Activated naive CD8-positive, alpha-beta T cell treated with anti-CD3 and anti-CD28 coated beads, Interleukin-2, amount 50 U/mL, for 16 hours (primary cell): ENCODE data around the gene LMF1.
"Not testable (repeated sequence)": the region's sequence is repeated elsewhere in the genome, so short reads cannot be mapped to it uniquely, and the experiment has no call there.

Experiments used
- DNase-seq: peaks from one replicate; pipeline ENCODE4 v3.0.0-alpha.2; 2020; ENCODE audit warnings: low read depth, low spot score

The LMF1 gene

GRCh38 chr16:970386-970765 is 408 bp downstream of the LMF1 start:
- DNase-seq, result no peak

GRCh38 chr16:969508-970385 is 1.0 kb downstream of the LMF1 start:
- no peak for DNase-seq

GRCh38 chr16:968620-969019 is 2.2 kb downstream of the LMF1 start:
- DNase-seq, result no peak

GRCh38 chr16:967546-968295 is 3.1 kb downstream of the LMF1 start:
- DNase-seq, result no peak

GRCh38 chr16:967077-967541 is 3.7 kb downstream of the LMF1 start:
- DNase-seq, result no peak

GRCh38 chr16:966505-966904 is 4.3 kb downstream of the LMF1 start:
- DNase-seq, result no peak

GRCh38 chr16:966035-966434 is 4.7 kb downstream of the LMF1 start:
- no peak for DNase-seq

- no peak for DNase-seq
These were observed 5.3 kb downstream of the LMF1 start for GRCh38 chr16:965487-965886.

GRCh38 chr16:965036-965395 is 5.8 kb downstream of the LMF1 start:
- DNase-seq, result no peak

- DNase-seq, result no peak
These were observed 6.3 kb downstream of the LMF1 start for GRCh38 chr16:964356-965035.

- no peak for DNase-seq
These were observed 6.9 kb downstream of the LMF1 start for GRCh38 chr16:963913-964312.

GRCh38 chr16:962901-963814 is 7.6 kb downstream of the LMF1 start:
- no peak for DNase-seq

GRCh38 chr16:962366-962765 is 8.4 kb downstream of the LMF1 start:
- DNase-seq, result no peak

- no peak for DNase-seq
These were observed 11.3 kb downstream of the LMF1 start for GRCh38 chr16:959232-960040.

GRCh38 chr16:955766-956165 is 15.0 kb downstream of the LMF1 start:
- not testable (repeated sequence) for DNase-seq

GRCh38 chr16:953818-954217 is 17.0 kb downstream of the LMF1 start:
- not testable (repeated sequence) for DNase-seq

GRCh38 chr16:952321-952720 is 18.5 kb downstream of the LMF1 start:
- DNase-seq, result no peak

GRCh38 chr16:951660-952301 is 19.0 kb downstream of the LMF1 start:
- no peak for DNase-seq

GRCh38 chr16:950733-951573 is 19.8 kb downstream of the LMF1 start:
- not testable (repeated sequence) for DNase-seq
